Measurements from ENCODE around the gene MTHFR. TPM values are rescaled to one million over a fixed set of nuclear protein-coding genes. Genes with fewer than 3 reads are reported as not detected.

Gene MTHFR
- total and polyA plus RNA-seq, 12 donors = 17.7 to 75.8 (median 39.1) TPM

- intact Hi-C loops (cut with DNase I) = loop anchor here in 1 of 10 donors (5.0 kb wide), 1 partner anchor 88 kb away; no protein-coding TSS in a partner anchor
- H3K4me1 ChIP-seq = peaks cover 47 to 97% (median 77%) of the 10 kb centered on the region in 9 donors
These were observed 11.1 kb downstream of the MTHFR start for GRCh38 chr1:11794446-11795237.

GRCh38 chr1:11793819-11794218 lies 11.9 kb downstream of the MTHFR start:
- Histone ChIP-seq H3K4me3 (no peak overlapping the region), H3K9me3 (no peaks in the 10 kb centered on the region), H3K27ac (peak overlapping the region; percentile 92 to 99 (median 97)), H3K36me3 (peaks cover 0 to 94% (median 34%) of the 10 kb centered on the region in 9 donors), H3K4me1 (peaks cover 51 to 99% (median 81%) of the 10 kb centered on the region in 9 donors), H3K27me3 (no peaks in the 10 kb centered on the region)
- no peak for DNase-seq
- 92 to 94% methylated on average over 15 of the region's 15 CpGs for WGBS, 2 donors
- intact Hi-C loops (cut with DNase I) = loop anchor here in 1 of 10 donors (5.0 kb wide), 1 partner anchor 88 kb away; no protein-coding TSS in a partner anchor
- no peak for ATAC-seq
- TF ChIP-seq CTCF (IDR thresholded peaks at IDR 0.05) = no peak

More at GRCh38 chr1:11794446-11795237, 11.1 kb downstream of the MTHFR start:
- ATAC-seq (no peak), DNase-seq (no peak)
- Histone ChIP-seq H3K9me3 (no peaks in the 10 kb centered on the region), H3K36me3 (peaks cover 0 to 96% (median 39%) of the 10 kb centered on the region in 9 donors), H3K4me3 (no peak overlapping the region), H3K27ac (peak overlapping the region; percentile 70 to 99 (median 96)), H3K27me3 (no peaks in the 10 kb centered on the region)
- TF ChIP-seq CTCF (IDR thresholded peaks at IDR 0.05) = no peak
- 79 to 87% methylated on average over 19 of the region's 19 CpGs for WGBS, 2 donors

GRCh38 chr1:11792106-11792505 lies 13.7 kb downstream of the MTHFR start:
- 49 to 66% methylated on average over 11 of the region's 11 CpGs for WGBS, 2 donors
- Histone ChIP-seq H3K27me3 (no peaks in the 10 kb centered on the region), H3K9me3 (no peaks in the 10 kb centered on the region), H3K4me1 (peaks cover 60 to 99% (median 85%) of the 10 kb centered on the region in 9 donors), H3K27ac (peak overlapping the region; percentile 92 to 99 (median 97)), H3K4me3 (no peak overlapping the region), H3K36me3 (peaks cover 0 to 86% (median 34%) of the 10 kb centered on the region in 9 donors)
- intact Hi-C loops (cut with DNase I) = loop anchor here in 1 of 10 donors (5.0 kb wide), 1 partner anchor 90 kb away; no protein-coding TSS in a partner anchor
- peak; percentile 64 to 66 for DNase-seq
- TF ChIP-seq CTCF (IDR thresholded peaks at IDR 0.05) = no peak
- peak in 6 of 8 donors; percentile 8 to 25 (median 17) for ATAC-seq

GRCh38 chr1:11790880-11791715 lies 14.7 kb downstream of the MTHFR start:
- ATAC-seq (peak; percentile 80 to 92 (median 88)), DNase-seq (peak; percentile 87 to 97)
- intact Hi-C loops (cut with DNase I) = loop anchor here in 2 of 10 donors (2.0 to 5.0 kb wide), 2 partner anchors 14 to 91 kb away; partner anchors contain the start of gene MTHFR (in 1 of the 2)
- H3K4me1 ChIP-seq = peaks cover 58 to 99% (median 85%) of the 10 kb centered on the region in 9 donors
- no peaks in the 10 kb centered on the region for H3K27me3 ChIP-seq
- peak overlapping the region; percentile 92 to 99 (median 97) for H3K27ac ChIP-seq
- 36 to 40% methylated on average over 19 of the region's 19 CpGs for WGBS, 2 donors
- peaks cover 0 to 76% (median 33%) of the 10 kb centered on the region in 9 donors for H3K36me3 ChIP-seq
- H3K4me3 ChIP-seq = peak overlapping the region in 2 of 10 donors; percentile 15 to 20
- TF ChIP-seq CTCF (IDR thresholded peaks at IDR 0.05) = no peak
- no peaks in the 10 kb centered on the region for H3K9me3 ChIP-seq

Measured in heart right ventricle (tissue), 16 donors.